MM.1S (cell line): ENCODE measurements around the gene ADO.

Experiments
- CTCF ChIP-seq: fragments of 300-600 bp; sonication (generic); IDR thresholded peaks from 2 replicates; pipeline ENCODE4 v1.5.1; 2016; ENCODE audit warnings: antibody characterized with exemption, low read length, mixed read lengths
- EZH2phosphoT487 ChIP-seq: fragments of 300-600 bp; sonication (generic); IDR thresholded peaks from 2 replicates; pipeline ENCODE4 v1.6.1; 2018; ENCODE audit warnings: antibody characterized with exemption, low read length

- TF ChIP-seq CTCF (no peak), EZH2phosphoT487 (no peak)
Measured at GRCh38 chr10:62816076-62816330, 11.5 kb downstream of the ADO start.
